Fibroblast of lung (primary cell): ENCODE results near the gene AFF4.

Source experiments
- EZH2 ChIP-seq: IDR thresholded peaks from 2 replicates; pipeline ENCODE4 v1.5.1; 2012; ENCODE audit warnings: low read length, control low read depth, mild to moderate bottlenecking; ENCODE audit errors: missing control alignments
- TF ChIP-seq, protein P1 (sequence below), 2 donors: IDR thresholded peaks in 1 of 2; conservative IDR thresholded peaks in 1 of 2; 1 replicate in 1 of 2; 2 replicates in 1 of 2; pipeline ENCODE4 v1.5.1; 2011 to 2012; ENCODE audit warnings: low read length in 2 of 2, control low read depth in 1 of 2, inconsistent platforms in 1 of 2, low read depth in 1 of 2, mild to moderate bottlenecking in 1 of 2

GRCh38 chr5:132840896-132841295 is 122.5 kb downstream of the AFF4 start:
- TF ChIP-seq, protein P1, sequence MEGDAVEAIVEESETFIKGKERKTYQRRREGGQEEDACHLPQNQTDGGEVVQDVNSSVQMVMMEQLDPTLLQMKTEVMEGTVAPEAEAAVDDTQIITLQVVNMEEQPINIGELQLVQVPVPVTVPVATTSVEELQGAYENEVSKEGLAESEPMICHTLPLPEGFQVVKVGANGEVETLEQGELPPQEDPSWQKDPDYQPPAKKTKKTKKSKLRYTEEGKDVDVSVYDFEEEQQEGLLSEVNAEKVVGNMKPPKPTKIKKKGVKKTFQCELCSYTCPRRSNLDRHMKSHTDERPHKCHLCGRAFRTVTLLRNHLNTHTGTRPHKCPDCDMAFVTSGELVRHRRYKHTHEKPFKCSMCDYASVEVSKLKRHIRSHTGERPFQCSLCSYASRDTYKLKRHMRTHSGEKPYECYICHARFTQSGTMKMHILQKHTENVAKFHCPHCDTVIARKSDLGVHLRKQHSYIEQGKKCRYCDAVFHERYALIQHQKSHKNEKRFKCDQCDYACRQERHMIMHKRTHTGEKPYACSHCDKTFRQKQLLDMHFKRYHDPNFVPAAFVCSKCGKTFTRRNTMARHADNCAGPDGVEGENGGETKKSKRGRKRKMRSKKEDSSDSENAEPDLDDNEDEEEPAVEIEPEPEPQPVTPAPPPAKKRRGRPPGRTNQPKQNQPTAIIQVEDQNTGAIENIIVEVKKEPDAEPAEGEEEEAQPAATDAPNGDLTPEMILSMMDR (conservative IDR thresholded peaks at IDR 0.05 in 1 of 2, IDR thresholded peaks at IDR 0.05 in 1 of 2; ENCODE audit: low read depth in 1 of 2, low read length in 2 of 2), result no peak
- no peak for TF ChIP-seq EZH2
